ENCODE measurements around the gene MRPL21. TPM values are rescaled to one million over a fixed set of nuclear protein-coding genes. Genes with fewer than 3 reads are reported as not detected.
A peak's percentile ranks its signal among the peaks of the same experiment; 100 is the strongest.

The MRPL21 gene
- 58.6 and 73.8 TPM in 2 replicates for total RNA-seq

GRCh38 chr11:68903288-68904247 lies at the start of gene MRPL21, which contains the start of gene IGHMBP2:
Gene MRPL21, minus strand, starts transcription at chr11:68903832. Its CDS starts 22 bp downstream, at chr11:68903810.
Gene IGHMBP2, plus strand, starts transcription at chr11:68903891. Its CDS starts 62 bp downstream, at chr11:68903953.
- peak; percentile 88 to 91 for DNase-seq (ENCODE audit: low read depth in 2 of 2)

GRCh38 chr11:68950762-68951161 lies 47.1 kb upstream of the MRPL21 start:
- DNase-seq (ENCODE audit: low read depth in 2 of 2) = no peak

- peak in 1 of 2 donors; percentile 35 for DNase-seq (ENCODE audit: low read depth in 2 of 2)
Measured at GRCh38 chr11:68950270-68950669, 46.6 kb upstream of the MRPL21 start.

GRCh38 chr11:68948935-68949334 lies 45.3 kb upstream of the MRPL21 start:
- DNase-seq (ENCODE audit: low read depth in 2 of 2) = no peak

- no peak for DNase-seq (ENCODE audit: low read depth in 2 of 2)
Measured at GRCh38 chr11:68948496-68948895, 44.9 kb upstream of the MRPL21 start.

GRCh38 chr11:68947151-68947550 lies 43.5 kb upstream of the MRPL21 start:
- DNase-seq (ENCODE audit: low read depth in 2 of 2) = no peak

GRCh38 chr11:68946416-68947090 lies 42.9 kb upstream of the MRPL21 start:
- peak; percentile 71 to 88 for DNase-seq (ENCODE audit: low read depth in 2 of 2)

- no peak for DNase-seq (ENCODE audit: low read depth in 2 of 2)
Measured at GRCh38 chr11:68942751-68943271, 39.2 kb upstream of the MRPL21 start.

GRCh38 chr11:68942095-68942620 lies 38.5 kb upstream of the MRPL21 start:
- no peak for DNase-seq (ENCODE audit: low read depth in 2 of 2)

- DNase-seq (ENCODE audit: low read depth in 2 of 2) = no peak
Measured at GRCh38 chr11:68941324-68942094, 37.9 kb upstream of the MRPL21 start.

GRCh38 chr11:68940651-68941323 lies 37.2 kb upstream of the MRPL21 start:
- no peak for DNase-seq (ENCODE audit: low read depth in 2 of 2)

- peak in 1 of 2 donors; percentile 17 for DNase-seq (ENCODE audit: low read depth in 2 of 2)
Measured at GRCh38 chr11:68939583-68940555, 36.2 kb upstream of the MRPL21 start.

- DNase-seq (ENCODE audit: low read depth in 2 of 2) = no peak
Measured at GRCh38 chr11:68938816-68939582, 35.4 kb upstream of the MRPL21 start.

GRCh38 chr11:68938088-68938487 lies 34.5 kb upstream of the MRPL21 start:
- DNase-seq (ENCODE audit: low read depth in 2 of 2) = no peak

- no peak for DNase-seq (ENCODE audit: low read depth in 2 of 2)
Measured at GRCh38 chr11:68936676-68937620, 33.3 kb upstream of the MRPL21 start.

GRCh38 chr11:68936358-68936636 lies 32.7 kb upstream of the MRPL21 start:
- DNase-seq (ENCODE audit: low read depth in 2 of 2) = no peak

- DNase-seq (ENCODE audit: low read depth in 2 of 2) = no peak
Measured at GRCh38 chr11:68935516-68936357, 32.1 kb upstream of the MRPL21 start.
